ENCODE data around the gene BTNL9.

GRCh38 chr5:181108578-181109165, 68.6 kb downstream of the BTNL9 start:
- TF ChIP-seq TAF1 (IDR thresholded peaks at IDR 0.05; ENCODE audit: borderline replicate concordance, low read depth, low read length) = no peak
- no peak for TF ChIP-seq POLR2A (IDR thresholded peaks at IDR 0.05; ENCODE audit: low read depth, low read length)

All from GM12892 (cell line).